Measurements from ENCODE around the gene ACP2.

ACP2 gene

GRCh38 chr11:47245611-47246357, 2.8 kb downstream of the ACP2 start:
- Histone ChIP-seq H3K9me3 (ENCODE audit: control insufficient read depth in 5 of 5, low read length in 5 of 5) (no peaks in the 10 kb centered on the region), H3K9ac (ENCODE audit: low read length in 5 of 5) (no peak overlapping the region), H3K4me3 (ENCODE audit: low read depth in 1 of 5, low read length in 5 of 5) (no peak overlapping the region), H3K27ac (ENCODE audit: low read depth, low read length) (peak overlapping the region; percentile 44), H3K36me3 (ENCODE audit: control insufficient read depth in 5 of 5, insufficient read depth in 5 of 5, low read length in 5 of 5) (peaks cover 0 to 56% (median 44%) of the 10 kb centered on the region in 5 donors), H3K4me1 (ENCODE audit: control insufficient read depth in 5 of 5, insufficient read depth in 5 of 5, low read length in 5 of 5) (peaks cover 19 to 43% (median 33%) of the 10 kb centered on the region in 5 donors), H3K27me3 (ENCODE audit: control insufficient read depth in 5 of 5, insufficient read depth in 4 of 5, low read length in 5 of 5) (no peaks in the 10 kb centered on the region)

DNA sequence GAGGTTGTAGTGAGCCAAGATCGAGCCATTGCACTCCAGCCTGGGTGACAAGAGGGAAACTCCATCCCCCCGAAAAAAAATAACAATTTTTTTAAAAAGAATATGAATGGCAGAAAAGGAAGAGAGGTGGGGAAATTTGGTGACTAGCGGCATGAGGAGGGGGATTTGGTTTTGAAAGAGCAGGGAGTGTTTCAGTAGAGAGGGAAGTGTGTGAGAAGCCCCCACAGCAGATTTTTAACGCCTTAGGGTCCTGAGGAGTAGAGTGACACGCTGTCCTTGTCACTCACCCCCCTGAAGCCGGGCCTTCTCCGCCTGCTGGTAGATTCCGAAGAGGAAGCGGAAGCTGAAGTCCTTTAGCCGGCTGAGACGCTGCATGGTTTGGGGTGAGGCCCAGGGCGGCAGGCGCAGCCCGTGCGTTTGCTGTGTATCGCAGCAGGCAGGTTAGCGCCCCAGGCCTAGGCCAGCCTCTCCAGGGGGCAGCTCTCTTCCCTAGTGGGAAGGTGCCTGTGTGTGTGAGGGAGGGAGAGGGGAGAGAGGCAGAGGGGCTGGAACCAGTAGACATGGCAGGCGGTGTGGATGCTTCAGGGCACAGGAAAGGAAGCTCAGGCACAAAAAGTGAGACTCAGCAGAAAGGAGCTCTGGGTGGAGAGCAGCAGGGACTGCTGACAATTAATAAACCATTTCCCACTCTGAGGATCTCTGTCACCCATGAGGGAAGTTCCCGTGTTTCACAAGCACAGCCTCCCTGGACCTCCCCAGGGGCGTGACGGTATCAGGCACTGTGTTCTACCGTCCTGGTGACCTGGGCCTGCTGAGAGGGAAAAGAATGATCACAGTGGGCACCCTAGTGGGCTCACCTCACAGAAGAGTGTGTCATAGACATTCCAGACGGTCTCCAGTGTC, 3.9 kb downstream of the ACP2 start:
- no peaks in the 10 kb centered on the region for H3K27me3 ChIP-seq (ENCODE audit: control insufficient read depth in 5 of 5, insufficient read depth in 4 of 5, low read length in 5 of 5)
- H3K36me3 ChIP-seq (ENCODE audit: control insufficient read depth in 5 of 5, insufficient read depth in 5 of 5, low read length in 5 of 5) = peaks cover 0 to 65% (median 52%) of the 10 kb centered on the region in 5 donors
- peak overlapping the region; percentile 44 for H3K27ac ChIP-seq (ENCODE audit: low read depth, low read length)
- no peak overlapping the region for H3K9ac ChIP-seq (ENCODE audit: low read length in 5 of 5)
- H3K9me3 ChIP-seq (ENCODE audit: control insufficient read depth in 5 of 5, low read length in 5 of 5) = no peaks in the 10 kb centered on the region
- no peak overlapping the region for H3K4me3 ChIP-seq (ENCODE audit: low read depth in 1 of 5, low read length in 5 of 5)
- H3K4me1 ChIP-seq (ENCODE audit: control insufficient read depth in 5 of 5, insufficient read depth in 5 of 5, low read length in 5 of 5) = peaks cover 19 to 43% (median 33%) of the 10 kb centered on the region in 5 donors

DNA sequence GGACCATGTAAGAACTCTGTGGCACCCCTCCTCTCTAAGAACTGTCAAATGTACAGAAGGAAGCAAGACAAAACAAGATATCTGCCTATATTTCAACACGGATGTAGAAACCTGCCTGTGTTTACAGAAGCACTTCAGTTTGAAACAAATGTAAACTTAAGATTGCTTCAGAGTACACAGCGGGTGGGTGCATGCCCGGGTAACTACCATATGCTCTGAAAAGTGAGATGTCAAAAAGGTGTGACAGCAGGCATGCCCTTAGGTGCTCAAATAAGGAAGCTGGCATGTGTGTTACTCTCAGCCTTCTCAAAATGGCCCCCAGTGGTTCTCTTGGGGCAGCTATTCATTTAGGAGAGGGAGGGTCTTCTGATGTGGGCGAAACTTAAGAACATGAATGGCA, 5.2 kb downstream of the ACP2 start:
- peaks cover 0 to 75% (median 62%) of the 10 kb centered on the region in 5 donors for H3K36me3 ChIP-seq (ENCODE audit: control insufficient read depth in 5 of 5, insufficient read depth in 5 of 5, low read length in 5 of 5)
- H3K27ac ChIP-seq (ENCODE audit: low read depth, low read length) = no peak overlapping the region
- H3K4me1 ChIP-seq (ENCODE audit: control insufficient read depth in 5 of 5, insufficient read depth in 5 of 5, low read length in 5 of 5) = peaks cover 19 to 36% (median 27%) of the 10 kb centered on the region in 5 donors
- H3K9me3 ChIP-seq (ENCODE audit: control insufficient read depth in 5 of 5, low read length in 5 of 5) = no peaks in the 10 kb centered on the region
- H3K4me3 ChIP-seq (ENCODE audit: low read depth in 1 of 5, low read length in 5 of 5) = no peak overlapping the region
- H3K9ac ChIP-seq (ENCODE audit: low read length in 5 of 5) = peak overlapping the region in 1 of 5 donors; percentile 21
- H3K27me3 ChIP-seq (ENCODE audit: control insufficient read depth in 5 of 5, insufficient read depth in 4 of 5, low read length in 5 of 5) = no peaks in the 10 kb centered on the region

DNA sequence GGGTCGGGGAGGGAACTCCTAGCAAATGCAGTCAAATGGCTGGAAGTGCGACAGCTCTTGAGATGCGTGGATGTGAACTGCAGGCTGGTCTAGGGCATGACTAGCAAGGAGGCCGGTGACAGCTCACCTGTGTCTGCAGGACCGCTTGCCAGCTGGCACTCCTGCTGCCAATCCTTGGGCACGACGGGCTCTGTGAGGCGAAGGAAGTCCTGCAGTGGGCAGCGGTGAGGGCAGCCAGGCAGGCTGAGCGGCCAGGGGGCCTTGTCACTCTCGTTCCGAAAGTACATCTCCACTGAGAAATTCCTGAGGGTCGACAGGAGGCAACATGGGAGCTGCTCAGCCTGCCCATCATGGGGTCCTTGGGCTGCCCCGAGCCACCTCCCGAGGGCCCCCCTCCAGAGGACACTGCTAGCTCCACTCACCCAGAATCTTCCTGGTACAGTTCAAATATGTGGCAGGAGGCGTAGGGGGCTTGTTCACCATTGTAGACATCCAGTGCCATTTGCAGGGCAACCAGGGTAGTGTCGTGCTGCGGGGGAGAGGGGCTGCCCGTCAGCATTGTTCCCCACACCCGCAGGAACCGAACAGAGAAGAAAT, 5.9 kb downstream of the ACP2 start:
- Histone ChIP-seq H3K4me3 (ENCODE audit: low read depth in 1 of 5, low read length in 5 of 5) (no peak overlapping the region), H3K9me3 (ENCODE audit: control insufficient read depth in 5 of 5, low read length in 5 of 5) (no peaks in the 10 kb centered on the region), H3K4me1 (ENCODE audit: control insufficient read depth in 5 of 5, insufficient read depth in 5 of 5, low read length in 5 of 5) (peaks cover 11 to 35% (median 26%) of the 10 kb centered on the region in 5 donors), H3K27me3 (ENCODE audit: control insufficient read depth in 5 of 5, insufficient read depth in 4 of 5, low read length in 5 of 5) (no peaks in the 10 kb centered on the region), H3K27ac (ENCODE audit: low read depth, low read length) (no peak overlapping the region), H3K36me3 (ENCODE audit: control insufficient read depth in 5 of 5, insufficient read depth in 5 of 5, low read length in 5 of 5) (peaks cover 0 to 75% (median 62%) of the 10 kb centered on the region in 5 donors), H3K9ac (ENCODE audit: low read length in 5 of 5) (no peak overlapping the region)

DNA sequence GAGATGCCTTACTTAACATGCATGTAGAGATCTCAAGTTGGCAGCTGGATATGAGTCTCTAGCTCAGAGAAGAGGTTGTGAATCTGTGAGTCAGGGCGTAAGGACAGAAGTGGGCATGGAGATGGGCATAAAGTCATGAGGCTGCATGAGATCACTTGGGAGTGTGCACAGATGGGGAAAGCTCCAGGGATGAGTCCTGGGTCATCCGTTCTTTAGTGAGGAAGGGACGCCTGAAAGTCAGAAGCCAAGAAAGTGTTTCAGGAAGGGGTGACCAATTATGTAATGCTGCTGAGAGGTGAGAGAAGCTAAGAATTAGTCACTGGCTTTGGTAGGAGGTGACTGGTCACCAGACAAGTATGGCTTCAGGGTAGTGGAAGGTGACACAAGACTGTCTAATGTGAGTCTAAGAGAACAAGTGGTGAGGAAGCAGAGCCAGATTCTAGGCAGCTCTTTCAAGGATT, 6.7 kb downstream of the ACP2 start:
- Histone ChIP-seq H3K27me3 (ENCODE audit: control insufficient read depth in 5 of 5, insufficient read depth in 4 of 5, low read length in 5 of 5) (no peaks in the 10 kb centered on the region), H3K27ac (ENCODE audit: low read depth, low read length) (no peak overlapping the region), H3K4me1 (ENCODE audit: control insufficient read depth in 5 of 5, insufficient read depth in 5 of 5, low read length in 5 of 5) (peaks cover 4 to 28% (median 18%) of the 10 kb centered on the region in 5 donors), H3K9ac (ENCODE audit: low read length in 5 of 5) (no peak overlapping the region), H3K36me3 (ENCODE audit: control insufficient read depth in 5 of 5, insufficient read depth in 5 of 5, low read length in 5 of 5) (peaks cover 0 to 73% (median 62%) of the 10 kb centered on the region in 5 donors), H3K4me3 (ENCODE audit: low read depth in 1 of 5, low read length in 5 of 5) (no peak overlapping the region), H3K9me3 (ENCODE audit: control insufficient read depth in 5 of 5, low read length in 5 of 5) (no peaks in the 10 kb centered on the region)

- no peaks in the 10 kb centered on the region for H3K9me3 ChIP-seq (ENCODE audit: control insufficient read depth in 5 of 5, low read length in 5 of 5)
- peaks cover 2 to 19% (median 12%) of the 10 kb centered on the region in 5 donors for H3K4me1 ChIP-seq (ENCODE audit: control insufficient read depth in 5 of 5, insufficient read depth in 5 of 5, low read length in 5 of 5)
- no peak overlapping the region for H3K9ac ChIP-seq (ENCODE audit: low read length in 5 of 5)
- no peak overlapping the region for H3K27ac ChIP-seq (ENCODE audit: low read depth, low read length)
- peaks cover 0 to 64% (median 51%) of the 10 kb centered on the region in 5 donors for H3K36me3 ChIP-seq (ENCODE audit: control insufficient read depth in 5 of 5, insufficient read depth in 5 of 5, low read length in 5 of 5)
- H3K4me3 ChIP-seq (ENCODE audit: low read depth in 1 of 5, low read length in 5 of 5) = no peak overlapping the region
- no peaks in the 10 kb centered on the region for H3K27me3 ChIP-seq (ENCODE audit: control insufficient read depth in 5 of 5, insufficient read depth in 4 of 5, low read length in 5 of 5)
Observed at GRCh38 chr11:47239852-47240251, 8.8 kb downstream of the ACP2 start.

DNA sequence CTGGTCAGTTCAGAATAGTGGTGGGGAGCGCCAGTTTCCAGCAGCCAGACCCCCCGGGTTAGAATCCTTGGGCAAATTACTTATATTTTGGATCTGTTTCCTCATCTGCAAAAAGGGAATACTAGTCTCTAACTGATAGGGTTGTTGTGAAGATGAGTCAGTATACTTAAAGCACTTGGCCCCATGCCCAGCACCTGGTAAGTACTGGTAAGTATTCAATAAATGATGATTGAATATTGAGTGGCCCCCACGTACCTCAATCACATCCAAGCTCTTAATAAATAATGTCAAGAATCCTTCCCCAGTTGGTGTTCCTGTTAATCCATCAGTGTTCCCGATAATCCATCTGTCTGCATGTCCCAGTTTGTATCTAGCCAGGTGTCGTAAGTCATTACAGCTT, 12.1 kb downstream of the ACP2 start:
- H3K4me3 ChIP-seq (ENCODE audit: low read depth in 1 of 5, low read length in 5 of 5) = no peak overlapping the region
- peaks cover 0 to 41% (median 24%) of the 10 kb centered on the region in 5 donors for H3K36me3 ChIP-seq (ENCODE audit: control insufficient read depth in 5 of 5, insufficient read depth in 5 of 5, low read length in 5 of 5)
- no peak overlapping the region for H3K9ac ChIP-seq (ENCODE audit: low read length in 5 of 5)
- H3K27me3 ChIP-seq (ENCODE audit: control insufficient read depth in 5 of 5, insufficient read depth in 4 of 5, low read length in 5 of 5) = no peaks in the 10 kb centered on the region
- peaks cover 5 to 29% (median 24%) of the 10 kb centered on the region in 5 donors for H3K4me1 ChIP-seq (ENCODE audit: control insufficient read depth in 5 of 5, insufficient read depth in 5 of 5, low read length in 5 of 5)
- no peaks in the 10 kb centered on the region for H3K9me3 ChIP-seq (ENCODE audit: control insufficient read depth in 5 of 5, low read length in 5 of 5)
- H3K27ac ChIP-seq (ENCODE audit: low read depth, low read length) = no peak overlapping the region

GRCh38 chr11:47235163-47235562, 13.5 kb downstream of the ACP2 start:
- Histone ChIP-seq H3K27ac (ENCODE audit: low read depth, low read length) (peak overlapping the region; percentile 82), H3K9me3 (ENCODE audit: control insufficient read depth in 5 of 5, low read length in 5 of 5) (no peaks in the 10 kb centered on the region), H3K4me1 (ENCODE audit: control insufficient read depth in 5 of 5, insufficient read depth in 5 of 5, low read length in 5 of 5) (peaks cover 5 to 29% (median 24%) of the 10 kb centered on the region in 5 donors), H3K9ac (ENCODE audit: low read length in 5 of 5) (no peak overlapping the region), H3K27me3 (ENCODE audit: control insufficient read depth in 5 of 5, insufficient read depth in 4 of 5, low read length in 5 of 5) (no peaks in the 10 kb centered on the region), H3K36me3 (ENCODE audit: control insufficient read depth in 5 of 5, insufficient read depth in 5 of 5, low read length in 5 of 5) (peaks cover 0 to 30% (median 17%) of the 10 kb centered on the region in 5 donors), H3K4me3 (ENCODE audit: low read depth in 1 of 5, low read length in 5 of 5) (no peak overlapping the region)

DNA sequence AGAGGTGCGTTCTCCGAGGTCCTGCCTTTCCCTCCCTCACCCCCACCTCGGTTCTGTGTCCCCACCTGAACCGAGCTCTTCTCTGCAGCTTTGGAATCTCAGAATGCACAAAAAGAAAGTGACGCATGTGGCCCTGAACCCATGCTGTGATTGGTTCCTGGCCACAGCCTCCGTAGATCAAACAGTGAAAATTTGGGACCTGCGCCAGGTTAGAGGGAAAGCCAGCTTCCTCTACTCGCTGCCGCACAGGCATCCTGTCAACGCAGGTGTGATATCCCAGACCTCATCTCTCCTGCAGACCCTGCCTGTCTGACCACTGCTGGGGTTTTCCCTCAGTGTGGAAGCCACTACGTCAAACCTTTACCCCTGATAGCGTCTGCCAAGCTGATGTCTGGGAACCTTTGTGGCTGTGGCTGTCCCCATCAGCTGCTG, 13.9 kb downstream of the ACP2 start:
- Histone ChIP-seq H3K36me3 (ENCODE audit: control insufficient read depth in 5 of 5, insufficient read depth in 5 of 5, low read length in 5 of 5) (peaks cover 0 to 25% (median 12%) of the 10 kb centered on the region in 5 donors), H3K9me3 (ENCODE audit: control insufficient read depth in 5 of 5, low read length in 5 of 5) (no peaks in the 10 kb centered on the region), H3K27ac (ENCODE audit: low read depth, low read length) (peak overlapping the region; percentile 82), H3K9ac (ENCODE audit: low read length in 5 of 5) (peak overlapping the region in 3 of 5 donors; percentile 6 to 69 (median 33)), H3K4me3 (ENCODE audit: low read depth in 1 of 5, low read length in 5 of 5) (peak overlapping the region; percentile 7 to 54 (median 43)), H3K27me3 (ENCODE audit: control insufficient read depth in 5 of 5, insufficient read depth in 4 of 5, low read length in 5 of 5) (no peaks in the 10 kb centered on the region), H3K4me1 (ENCODE audit: control insufficient read depth in 5 of 5, insufficient read depth in 5 of 5, low read length in 5 of 5) (peaks cover 5 to 29% (median 24%) of the 10 kb centered on the region in 5 donors)
